Measurements from ENCODE around the gene SCFD2. TPM values are rescaled to one million over a fixed set of nuclear protein-coding genes. Genes with fewer than 3 reads are reported as not detected.

The SCFD2 gene
- total RNA-seq, 1 experiment from 2014 or later = 8.4 TPM

- CTCF ChIA-PET = no interaction called here
- H3K36me3 ChIP-seq (ENCODE audit: insufficient read depth, low read length, poor library complexity, severe bottlenecking) = no peaks in the 10 kb centered on the region
- no peak for TF ChIP-seq EZH2 (IDR thresholded peaks at IDR 0.05; ENCODE audit: borderline replicate concordance, low read depth, low read length, poor library complexity, severe bottlenecking)
- TF ChIP-seq, protein P1, sequence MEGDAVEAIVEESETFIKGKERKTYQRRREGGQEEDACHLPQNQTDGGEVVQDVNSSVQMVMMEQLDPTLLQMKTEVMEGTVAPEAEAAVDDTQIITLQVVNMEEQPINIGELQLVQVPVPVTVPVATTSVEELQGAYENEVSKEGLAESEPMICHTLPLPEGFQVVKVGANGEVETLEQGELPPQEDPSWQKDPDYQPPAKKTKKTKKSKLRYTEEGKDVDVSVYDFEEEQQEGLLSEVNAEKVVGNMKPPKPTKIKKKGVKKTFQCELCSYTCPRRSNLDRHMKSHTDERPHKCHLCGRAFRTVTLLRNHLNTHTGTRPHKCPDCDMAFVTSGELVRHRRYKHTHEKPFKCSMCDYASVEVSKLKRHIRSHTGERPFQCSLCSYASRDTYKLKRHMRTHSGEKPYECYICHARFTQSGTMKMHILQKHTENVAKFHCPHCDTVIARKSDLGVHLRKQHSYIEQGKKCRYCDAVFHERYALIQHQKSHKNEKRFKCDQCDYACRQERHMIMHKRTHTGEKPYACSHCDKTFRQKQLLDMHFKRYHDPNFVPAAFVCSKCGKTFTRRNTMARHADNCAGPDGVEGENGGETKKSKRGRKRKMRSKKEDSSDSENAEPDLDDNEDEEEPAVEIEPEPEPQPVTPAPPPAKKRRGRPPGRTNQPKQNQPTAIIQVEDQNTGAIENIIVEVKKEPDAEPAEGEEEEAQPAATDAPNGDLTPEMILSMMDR (conservative IDR thresholded peaks at IDR 0.05; ENCODE audit: low read depth, low read length) = no peak
- no peaks in the 10 kb centered on the region for H3K27me3 ChIP-seq (replicated peaks; ENCODE audit: insufficient read depth, low read depth, low read length, poor library complexity)
- no peak for DNase-seq (ENCODE audit: low spot score)
- no peak overlapping the region for H3K27ac ChIP-seq (ENCODE audit: low read depth, low read length, poor library complexity, severe bottlenecking)
- no peaks in the 10 kb centered on the region for H3K9me3 ChIP-seq (ENCODE audit: low read depth, low read length, poor library complexity, severe bottlenecking)
- intact Hi-C loops (cut with micrococcal nuclease; ENCODE audit: unreplicated experiment) = no loop called here
- BruUV-seq (replicated peaks) = no TSS peak
- H3K4me3 ChIP-seq (ENCODE audit: low read depth, low read length, poor library complexity, severe bottlenecking) = no peak overlapping the region
- POLR2A ChIA-PET (ENCODE audit: low non-redundant PET) = no interaction called here
- no peaks in the 10 kb centered on the region for H3K4me1 ChIP-seq (ENCODE audit: insufficient read depth, low read length, poor library complexity, severe bottlenecking)
These were observed 481.9 kb downstream of the SCFD2 start for GRCh38 chr4:52883707-52884669.

GRCh38 chr4:52883183-52883621 is 482.7 kb downstream of the SCFD2 start:
- DNase-seq (ENCODE audit: low spot score) = no peak
- intact Hi-C loops (cut with micrococcal nuclease; ENCODE audit: unreplicated experiment) = no loop called here
- H3K36me3 ChIP-seq (ENCODE audit: insufficient read depth, low read length, poor library complexity, severe bottlenecking) = no peaks in the 10 kb centered on the region
- H3K4me3 ChIP-seq (ENCODE audit: low read depth, low read length, poor library complexity, severe bottlenecking) = no peak overlapping the region
- H3K27me3 ChIP-seq (replicated peaks; ENCODE audit: insufficient read depth, low read depth, low read length, poor library complexity) = no peaks in the 10 kb centered on the region
- TF ChIP-seq EZH2 (IDR thresholded peaks at IDR 0.05; ENCODE audit: borderline replicate concordance, low read depth, low read length, poor library complexity, severe bottlenecking) = no peak
- TF ChIP-seq, protein P1 (conservative IDR thresholded peaks at IDR 0.05; ENCODE audit: low read depth, low read length) = no peak
- H3K9me3 ChIP-seq (ENCODE audit: low read depth, low read length, poor library complexity, severe bottlenecking) = no peaks in the 10 kb centered on the region
- BruUV-seq (replicated peaks) = no TSS peak
- H3K4me1 ChIP-seq (ENCODE audit: insufficient read depth, low read length, poor library complexity, severe bottlenecking) = no peaks in the 10 kb centered on the region
- H3K27ac ChIP-seq (ENCODE audit: low read depth, low read length, poor library complexity, severe bottlenecking) = no peak overlapping the region
- CTCF ChIA-PET = no interaction called here
- POLR2A ChIA-PET (ENCODE audit: low non-redundant PET) = no interaction called here

DNA sequence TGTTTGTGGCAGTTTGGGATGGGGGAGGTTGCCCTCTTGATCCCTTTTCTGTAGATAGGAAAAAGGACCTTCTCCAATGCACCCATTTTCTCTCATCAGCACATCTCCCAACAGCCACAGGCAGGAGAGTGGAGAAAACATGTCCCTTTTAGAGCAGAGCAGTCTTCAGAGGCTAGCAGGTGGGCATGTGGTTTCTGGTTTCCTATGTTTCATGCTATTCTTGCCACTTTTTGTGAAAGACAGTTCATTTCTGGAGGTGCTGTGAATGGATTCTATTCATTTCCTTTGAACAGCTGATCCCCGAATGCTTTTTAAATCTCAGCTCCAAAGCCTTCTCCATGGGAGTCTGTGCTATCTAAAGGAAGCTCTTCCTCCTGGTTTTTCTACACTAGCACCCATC is 484.9 kb downstream of the SCFD2 start:
- BruUV-seq (replicated peaks) = no TSS peak
- TF ChIP-seq EZH2 (IDR thresholded peaks at IDR 0.05; ENCODE audit: borderline replicate concordance, low read depth, low read length, poor library complexity, severe bottlenecking) = no peak
- TF ChIP-seq, protein P1 (conservative IDR thresholded peaks at IDR 0.05; ENCODE audit: low read depth, low read length) = no peak
- no peak overlapping the region for H3K4me3 ChIP-seq (ENCODE audit: low read depth, low read length, poor library complexity, severe bottlenecking)
- DNase-seq (ENCODE audit: low spot score) = no peak
- CTCF ChIA-PET = no interaction called here
- H3K36me3 ChIP-seq (ENCODE audit: insufficient read depth, low read length, poor library complexity, severe bottlenecking) = no peaks in the 10 kb centered on the region
- intact Hi-C loops (cut with micrococcal nuclease; ENCODE audit: unreplicated experiment) = no loop called here
- no peaks in the 10 kb centered on the region for H3K27me3 ChIP-seq (replicated peaks; ENCODE audit: insufficient read depth, low read depth, low read length, poor library complexity)
- no peaks in the 10 kb centered on the region for H3K4me1 ChIP-seq (ENCODE audit: insufficient read depth, low read length, poor library complexity, severe bottlenecking)
- H3K9me3 ChIP-seq (ENCODE audit: low read depth, low read length, poor library complexity, severe bottlenecking) = no peaks in the 10 kb centered on the region
- POLR2A ChIA-PET (ENCODE audit: low non-redundant PET) = no interaction called here
- H3K27ac ChIP-seq (ENCODE audit: low read depth, low read length, poor library complexity, severe bottlenecking) = no peak overlapping the region

Data from A673 (cell line).